ENCODE data around the gene POU2F2. TPM values are rescaled to one million over a fixed set of nuclear protein-coding genes. Genes with fewer than 3 reads are reported as not detected.

POU2F2 gene
- total and polyA plus RNA-seq, 11 donors: 0.16 to 10.1 (median 0.61) TPM

- ATAC-seq (no peak), DNase-seq (no peak)
- Histone ChIP-seq H3K27me3 (no peaks in the 10 kb centered on the region), H3K4me1 (peaks cover 0 to 38% (median 10%) of the 10 kb centered on the region in 12 donors), H3K27ac (peak overlapping the region in 2 of 12 donors; percentile 88 to 94), H3K36me3 (no peaks in the 10 kb centered on the region), H3K4me3 (no peak overlapping the region), H3K9me3 (no peaks in the 10 kb centered on the region)
- intact Hi-C loops (cut with DNase I): no loop called here
- TF ChIP-seq CTCF (IDR thresholded peaks at IDR 0.05) (no peak), POLR2A (IDR thresholded peaks at IDR 0.05) (no peak)
These were observed 92.2 kb downstream of the POU2F2 start for GRCh38 chr19:42040031-42040430.

DNA sequence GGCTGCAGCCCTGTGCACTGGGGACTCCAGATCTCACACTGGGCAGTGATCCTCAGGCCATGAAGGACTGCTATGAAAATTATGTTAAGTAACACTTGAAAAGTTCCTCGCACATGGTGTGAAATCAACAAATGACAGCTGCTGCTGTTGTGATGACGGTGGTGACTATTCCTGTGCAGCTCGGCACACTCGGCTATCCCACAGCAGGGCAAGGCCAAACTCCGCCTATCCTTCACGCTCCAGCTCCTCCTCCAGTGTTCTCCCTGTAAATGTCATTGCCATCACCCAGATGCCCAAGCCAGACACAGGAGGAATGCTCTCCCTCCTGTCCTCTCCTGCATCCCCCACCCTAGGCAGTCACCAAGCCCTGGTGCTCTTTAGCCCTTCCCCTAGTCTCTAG lies 93.6 kb downstream of the POU2F2 start:
- no peak overlapping the region for H3K4me3 ChIP-seq
- WGBS, 4 donors: 36 to 47% (median 44%) methylated on average over 6 of the region's 6 CpGs
- DNase-seq: peak in 4 of 5 donors; percentile 74 to 91 (median 82)
- intact Hi-C loops (cut with DNase I): loop anchor here in 2 of 10 donors (1.0 to 5.0 kb wide), 2 partner anchors 37 to 41 kb away; no protein-coding TSS in a partner anchor
- H3K9me3 ChIP-seq: no peaks in the 10 kb centered on the region
- H3K4me1 ChIP-seq: peaks cover 0 to 41% (median 10%) of the 10 kb centered on the region in 12 donors
- TF ChIP-seq CTCF (IDR thresholded peaks at IDR 0.05) (no peak), POLR2A (IDR thresholded peaks at IDR 0.05) (peak in 1 of 2 donors; percentile 40)
- ATAC-seq: peak; percentile 91 to 95 (median 94)
- H3K27me3 ChIP-seq: no peaks in the 10 kb centered on the region
- peak overlapping the region in 11 of 12 donors; percentile 24 to 94 (median 72) for H3K27ac ChIP-seq
- H3K36me3 ChIP-seq: no peaks in the 10 kb centered on the region

- H3K36me3 ChIP-seq: no peaks in the 10 kb centered on the region
These were observed 94.6 kb downstream of the POU2F2 start for GRCh38 chr19:42037649-42038048.

More at GRCh38 chr19:42037649-42038048, 94.6 kb downstream of the POU2F2 start:
- Histone ChIP-seq H3K27me3 (no peaks in the 10 kb centered on the region), H3K27ac (peak overlapping the region in 10 of 12 donors; percentile 13 to 94 (median 72)), H3K9me3 (no peaks in the 10 kb centered on the region), H3K4me3 (no peak overlapping the region), H3K4me1 (peaks cover 0 to 38% (median 10%) of the 10 kb centered on the region in 12 donors)
- TF ChIP-seq POLR2A (IDR thresholded peaks at IDR 0.05) (no peak), CTCF (IDR thresholded peaks at IDR 0.05) (no peak)
- DNase-seq: peak in 1 of 5 donors; percentile 39
- ATAC-seq: peak; percentile 25 to 46 (median 38)
- intact Hi-C loops (cut with DNase I): loop anchor here in 2 of 10 donors (1.0 to 5.0 kb wide), 2 partner anchors 38 to 40 kb away; no protein-coding TSS in a partner anchor
- WGBS, 4 donors: 47 to 71% (median 58%) methylated on average over 4 to 5 of the region's 5 CpGs

Small RNA genes lying within 50 kb of the gene (microRNA-seq; reads per million reads assigned to microRNA genes)
- gene MIR4323: 0 reads per million in 4 donors

Other genes starting within 250 kb of the POU2F2 start
- 10 to 100 TPM; 22.8 to 89.2 (median 27.2) TPM for gene ARHGEF1, start 249.3 kb downstream of the POU2F2 start, total RNA-seq
- gene ARHGEF1, start 249.3 kb downstream of the POU2F2 start, polyA plus RNA-seq: 10 to 100 TPM; 32.1 to 44.1 TPM
- gene ERFL, start 204.0 kb downstream of the POU2F2 start, total RNA-seq: under 1 TPM in 1 of 9 donors, not detected in 8; 0.13 TPM
- not detected for gene ERFL, start 204.0 kb downstream of the POU2F2 start, polyA plus RNA-seq
- 100 to 1,000 TPM in 3 of 9 donors, 10 to 100 TPM in 6; 43.2 to 128 (median 67.2) TPM for gene RABAC1, start 173.1 kb downstream of the POU2F2 start, total RNA-seq
- gene RABAC1, start 173.1 kb downstream of the POU2F2 start, polyA plus RNA-seq: 100 to 1,000 TPM in 1 of 2 donors, 10 to 100 TPM in 1; 97.2 to 217 TPM
- gene ATP1A3, start 138.2 kb downstream of the POU2F2 start, total RNA-seq: 100 to 1,000 TPM; 165 to 414 (median 231) TPM
- 100 to 1,000 TPM in 1 of 2 donors, 10 to 100 TPM in 1; 48.3 to 117 TPM for gene ATP1A3, start 138.2 kb downstream of the POU2F2 start, polyA plus RNA-seq
- 1 to 10 TPM; 1.4 to 9.0 (median 3.6) TPM for gene GRIK5, start 62.2 kb downstream of the POU2F2 start, total RNA-seq
- under 1 TPM; 0.28 to 0.72 TPM for gene GRIK5, start 62.2 kb downstream of the POU2F2 start, polyA plus RNA-seq
- 10 to 100 TPM in 3 of 9 donors, 1 to 10 TPM in 6; 6.3 to 17.7 (median 8.8) TPM for gene ZNF574, start 56.3 kb downstream of the POU2F2 start, total RNA-seq
- 1 to 10 TPM; 5.1 to 6.9 TPM for gene ZNF574, start 56.3 kb downstream of the POU2F2 start, polyA plus RNA-seq
- 10 to 100 TPM; 11.1 to 24.1 (median 17.2) TPM for gene DEDD2, start 85.2 kb upstream of the POU2F2 start, total RNA-seq
- gene DEDD2, start 85.2 kb upstream of the POU2F2 start, polyA plus RNA-seq: 10 to 100 TPM; 12.6 to 18.3 TPM
- gene ZNF526, start 87.9 kb upstream of the POU2F2 start, total RNA-seq: 1 to 10 TPM; 3.9 to 7.2 (median 5.8) TPM
- 1 to 10 TPM; 3.3 to 5.4 TPM for gene ZNF526, start 87.9 kb upstream of the POU2F2 start, polyA plus RNA-seq
- gene GSK3A, start 110.2 kb upstream of the POU2F2 start, total RNA-seq: 10 to 100 TPM; 22.5 to 46.9 (median 36.8) TPM
- gene GSK3A, start 110.2 kb upstream of the POU2F2 start, polyA plus RNA-seq: 10 to 100 TPM; 51.6 to 76.5 TPM
- 10 to 100 TPM; 26.1 to 49.7 (median 35.5) TPM for gene ERF, start 122.7 kb upstream of the POU2F2 start, total RNA-seq
- gene ERF, start 122.7 kb upstream of the POU2F2 start, polyA plus RNA-seq: 10 to 100 TPM; 31.9 to 45.4 TPM
- gene CIC, start 136.8 kb upstream of the POU2F2 start, total RNA-seq: 10 to 100 TPM; 25.5 to 54.8 (median 35.8) TPM
- gene CIC, start 136.8 kb upstream of the POU2F2 start, polyA plus RNA-seq: 10 to 100 TPM; 27.1 to 27.5 TPM
- gene PRR19, start 169.7 kb upstream of the POU2F2 start, total RNA-seq: under 1 TPM in 3 of 9 donors, not detected in 6; 0.16 to 0.53 (median 0.40) TPM
- under 1 TPM in 1 of 2 donors, not detected in 1; 0.17 TPM for gene PRR19, start 169.7 kb upstream of the POU2F2 start, polyA plus RNA-seq
- gene PAFAH1B3, start 170.2 kb upstream of the POU2F2 start, total RNA-seq: 1 to 10 TPM; 1.8 to 9.4 (median 2.5) TPM
- gene PAFAH1B3, start 170.2 kb upstream of the POU2F2 start, polyA plus RNA-seq: 1 to 10 TPM; 4.9 to 9.5 TPM
- gene TMEM145, start 180.9 kb upstream of the POU2F2 start, total RNA-seq: under 1 TPM in 2 of 9 donors, not detected in 7; 0.16 to 0.27 TPM
- gene TMEM145, start 180.9 kb upstream of the POU2F2 start, polyA plus RNA-seq: under 1 TPM; 0.11 to 0.18 TPM
- 10 to 100 TPM; 26.5 to 50.4 (median 36.6) TPM for gene MEGF8, start 193.2 kb upstream of the POU2F2 start, total RNA-seq
- 10 to 100 TPM; 22.8 to 23.1 TPM for gene MEGF8, start 193.2 kb upstream of the POU2F2 start, polyA plus RNA-seq